SIG-M5 treated with dmso at 0.1 percent for 504 hours (cell line): ENCODE data around the gene PTPRG.

ENCODE experiments used
- DNase-seq: peaks from one replicate; lab custom pipeline; 2025; ENCODE audit not compliant: unreplicated experiment; lab: John Stamatoyannopoulos, UW

The PTPRG gene

GRCh38 chr3:62167566-62168262, 606.3 kb downstream of the PTPRG start:
- no peak for DNase-seq

- DNase-seq, result no peak
Observed at GRCh38 chr3:62168356-62168755, 607.0 kb downstream of the PTPRG start.

- no peak for DNase-seq
Observed at GRCh38 chr3:62169906-62170660, 608.7 kb downstream of the PTPRG start.

GRCh38 chr3:62171789-62172188, 610.4 kb downstream of the PTPRG start:
- no peak for DNase-seq

GRCh38 chr3:62172199-62172598, 610.8 kb downstream of the PTPRG start:
- DNase-seq, result no peak

GRCh38 chr3:62173939-62174515, 612.7 kb downstream of the PTPRG start:
- DNase-seq, result no peak

GRCh38 chr3:62175161-62175560, 613.8 kb downstream of the PTPRG start:
- no peak for DNase-seq

GRCh38 chr3:62178032-62178431, 616.7 kb downstream of the PTPRG start:
- DNase-seq, result no peak

GRCh38 chr3:62178739-62179600, 617.6 kb downstream of the PTPRG start:
- DNase-seq, result no peak

GRCh38 chr3:62180514-62180913, 619.1 kb downstream of the PTPRG start:
- no peak for DNase-seq

GRCh38 chr3:62183087-62183486, 621.7 kb downstream of the PTPRG start:
- no peak for DNase-seq

- DNase-seq, result no peak
Observed at GRCh38 chr3:62183969-62184368, 622.6 kb downstream of the PTPRG start.

GRCh38 chr3:62184559-62184958, 623.2 kb downstream of the PTPRG start:
- peak; percentile 37 for DNase-seq

GRCh38 chr3:62187022-62187431, 625.7 kb downstream of the PTPRG start:
- peak; percentile 58 for DNase-seq

- DNase-seq, result peak; percentile 93
Observed at GRCh38 chr3:62188681-62189375, 627.5 kb downstream of the PTPRG start.

GRCh38 chr3:62189376-62189698, 628.0 kb downstream of the PTPRG start:
- no peak for DNase-seq

- no peak for DNase-seq
Observed at GRCh38 chr3:62192891-62193290, 631.5 kb downstream of the PTPRG start.

- no peak for DNase-seq
Observed at GRCh38 chr3:62193586-62194345, 632.4 kb downstream of the PTPRG start.

- DNase-seq, result no peak
Observed at GRCh38 chr3:62197350-62198012, 636.1 kb downstream of the PTPRG start.

- no peak for DNase-seq
Observed at GRCh38 chr3:62199126-62199525, 637.8 kb downstream of the PTPRG start.
